ENCODE data around the gene ATP1B3.
"Not testable (repeated sequence)": the region's sequence is repeated elsewhere in the genome, so short reads cannot be mapped to it uniquely, and the experiment has no call there.

Gene ATP1B3

GRCh38 chr3:141876381-141876890 lies at the start of gene ATP1B3:
ATP1B3 (plus strand) TSS chr3:141876643; CDS start chr3:141876802, 159 bp downstream.
- peak; percentile 67 for DNase-seq (ENCODE audit: low read depth)

GRCh38 chr3:141828487-141828886 lies 48.0 kb upstream of the ATP1B3 start:
- no peak for DNase-seq (ENCODE audit: low read depth)

- no peak for DNase-seq (ENCODE audit: low read depth)
Observed at GRCh38 chr3:141828890-141829289, 47.6 kb upstream of the ATP1B3 start.

DNA sequence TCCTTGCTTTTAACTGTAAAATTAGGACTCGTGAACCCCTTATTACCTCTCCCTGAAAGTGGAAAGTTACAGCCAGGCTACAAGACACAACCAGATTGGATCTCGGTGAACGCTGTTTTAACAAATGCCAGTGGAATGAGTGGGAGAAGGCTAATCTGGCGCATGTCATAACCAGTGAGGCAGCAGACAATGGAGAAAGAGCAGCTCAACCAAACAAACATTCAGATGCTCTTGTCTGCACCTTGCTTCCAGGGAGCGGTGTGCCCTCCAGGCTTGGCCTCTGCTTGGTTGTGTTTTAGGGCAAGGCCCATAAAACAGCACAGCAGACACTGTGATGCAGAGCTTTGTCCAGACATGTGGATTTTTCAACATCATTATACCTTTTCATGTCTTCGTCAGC lies 45.9 kb upstream of the ATP1B3 start:
- DNase-seq (ENCODE audit: low read depth): no peak

- DNase-seq (ENCODE audit: low read depth): no peak
Observed at GRCh38 chr3:141834292-141834691, 42.2 kb upstream of the ATP1B3 start.

DNA sequence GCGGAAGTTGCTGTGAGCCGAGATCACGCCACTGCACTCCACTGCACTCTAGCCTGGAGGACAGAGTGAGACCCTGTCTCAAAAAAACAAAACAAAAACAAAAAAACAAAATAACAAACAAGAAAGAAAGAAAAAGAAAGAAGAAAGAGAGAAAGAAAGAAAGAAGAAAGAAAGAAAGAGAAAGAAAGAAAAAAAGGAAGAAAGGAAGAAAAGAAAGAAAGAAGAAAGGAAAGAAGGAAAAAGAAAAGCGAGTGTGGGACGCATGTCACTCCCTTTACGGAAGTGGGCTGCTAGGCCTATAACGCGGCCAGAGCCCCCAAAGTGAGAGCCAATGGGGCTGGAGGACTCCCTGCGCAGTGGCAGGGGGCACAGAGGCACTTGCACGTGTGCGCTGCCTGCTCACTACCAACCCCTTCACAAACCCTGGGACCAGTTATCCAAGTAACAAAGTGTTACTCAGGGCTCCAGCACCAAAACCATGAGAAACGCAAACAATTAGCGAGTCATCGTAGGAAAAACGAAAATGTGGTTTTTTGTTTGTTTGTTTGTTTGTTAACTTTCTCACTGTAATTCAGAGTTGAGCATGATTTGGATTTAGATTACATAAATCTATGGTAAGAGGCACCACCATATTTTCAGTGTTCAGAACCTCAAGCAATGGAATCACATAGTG lies 40.8 kb upstream of the ATP1B3 start:
- DNase-seq (ENCODE audit: low read depth): no peak

DNA sequence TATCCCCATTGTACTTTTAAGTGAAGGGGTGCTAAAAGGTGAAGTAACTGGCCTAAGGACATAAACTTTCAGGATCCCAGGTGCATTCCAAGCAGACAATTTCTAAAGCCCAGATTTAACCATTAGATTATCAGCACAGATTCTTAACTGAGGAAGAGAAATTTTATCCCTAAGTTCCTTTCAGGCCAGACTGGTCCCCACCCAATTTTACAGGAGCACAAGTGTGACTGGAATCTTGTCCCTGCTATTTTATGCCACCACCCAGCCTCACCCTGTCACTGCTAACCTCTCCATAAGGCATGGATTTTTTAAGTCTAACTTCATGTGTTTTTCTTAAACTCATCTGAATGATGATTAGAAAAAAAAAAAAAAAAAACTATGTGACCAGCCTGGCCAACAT lies 37.1 kb upstream of the ATP1B3 start:
- no peak for DNase-seq (ENCODE audit: low read depth)

- no peak for DNase-seq (ENCODE audit: low read depth)
Observed at GRCh38 chr3:141840737-141841544, 35.5 kb upstream of the ATP1B3 start.

DNA sequence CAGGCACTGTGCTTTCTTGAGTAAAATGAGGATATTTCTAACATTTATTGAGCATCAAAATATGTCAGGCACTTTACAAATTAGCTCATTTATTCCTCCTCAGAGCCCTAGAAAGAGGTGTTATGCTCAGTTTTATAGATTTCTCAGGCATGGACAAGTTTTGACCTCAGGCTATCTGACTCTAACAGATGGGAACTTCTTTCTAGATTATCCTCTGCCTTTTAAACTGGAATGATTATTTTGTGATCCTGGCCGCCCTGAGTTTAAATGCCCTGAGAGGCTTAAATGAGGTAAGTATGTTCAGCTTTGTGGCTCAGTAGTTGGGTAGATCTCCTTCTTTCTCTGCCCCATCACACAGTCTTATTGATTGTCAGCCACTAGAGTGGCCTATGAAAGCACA lies 32.3 kb upstream of the ATP1B3 start:
- DNase-seq (ENCODE audit: low read depth): no peak

DNA sequence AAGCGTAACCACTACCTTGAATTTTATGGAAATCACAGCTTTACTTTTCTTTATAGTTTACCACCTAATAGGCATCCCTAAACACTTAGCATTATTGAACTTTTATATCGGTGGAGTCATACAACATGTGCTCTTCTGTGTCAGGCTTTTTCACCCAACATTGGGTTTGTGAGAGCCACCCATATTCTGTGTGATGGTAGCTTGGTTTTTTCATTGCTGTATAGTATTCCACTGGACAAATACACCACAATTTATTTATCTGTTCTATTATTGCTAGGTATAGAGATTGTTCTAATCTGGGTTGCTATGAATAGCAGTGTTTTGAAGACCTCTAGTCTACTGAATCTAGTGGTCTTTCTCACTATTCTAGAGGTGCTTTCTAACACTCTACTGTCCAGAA lies 31.6 kb upstream of the ATP1B3 start:
- DNase-seq (ENCODE audit: low read depth): no peak

DNA sequence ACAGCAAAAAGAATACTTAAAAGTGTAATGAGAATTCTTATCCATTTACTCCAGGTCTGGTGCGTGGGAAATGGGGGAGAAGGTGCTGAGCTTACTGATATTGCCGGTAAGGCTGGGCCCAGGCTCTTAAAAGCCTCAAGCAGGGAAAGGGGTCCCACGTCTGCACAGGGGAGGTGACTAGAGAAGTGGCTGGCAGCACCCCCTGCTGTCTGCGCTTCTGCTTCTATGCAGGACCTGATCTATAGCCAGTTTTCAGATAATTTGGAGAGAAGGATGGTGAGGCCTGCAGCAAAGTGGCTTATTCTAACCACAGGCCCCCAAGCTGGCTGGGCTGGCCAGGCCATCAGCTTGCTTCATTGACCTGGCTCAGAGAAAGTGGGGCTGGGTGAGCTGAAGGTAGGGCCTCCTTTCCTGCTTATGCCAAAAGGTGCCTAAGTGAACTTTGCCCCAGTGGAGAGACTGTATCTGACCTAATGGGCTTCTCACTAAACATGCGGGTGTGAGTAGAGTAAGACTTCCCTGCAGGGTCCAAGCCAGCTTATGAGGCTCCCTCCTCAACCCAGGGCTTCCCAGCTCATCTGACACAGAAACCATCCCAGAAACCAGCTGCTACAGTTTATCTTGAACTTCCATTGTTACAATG lies 30.9 kb upstream of the ATP1B3 start:
- no peak for DNase-seq (ENCODE audit: low read depth)

GRCh38 chr3:141846050-141846433 lies 30.4 kb upstream of the ATP1B3 start:
- no peak for DNase-seq (ENCODE audit: low read depth)

DNA sequence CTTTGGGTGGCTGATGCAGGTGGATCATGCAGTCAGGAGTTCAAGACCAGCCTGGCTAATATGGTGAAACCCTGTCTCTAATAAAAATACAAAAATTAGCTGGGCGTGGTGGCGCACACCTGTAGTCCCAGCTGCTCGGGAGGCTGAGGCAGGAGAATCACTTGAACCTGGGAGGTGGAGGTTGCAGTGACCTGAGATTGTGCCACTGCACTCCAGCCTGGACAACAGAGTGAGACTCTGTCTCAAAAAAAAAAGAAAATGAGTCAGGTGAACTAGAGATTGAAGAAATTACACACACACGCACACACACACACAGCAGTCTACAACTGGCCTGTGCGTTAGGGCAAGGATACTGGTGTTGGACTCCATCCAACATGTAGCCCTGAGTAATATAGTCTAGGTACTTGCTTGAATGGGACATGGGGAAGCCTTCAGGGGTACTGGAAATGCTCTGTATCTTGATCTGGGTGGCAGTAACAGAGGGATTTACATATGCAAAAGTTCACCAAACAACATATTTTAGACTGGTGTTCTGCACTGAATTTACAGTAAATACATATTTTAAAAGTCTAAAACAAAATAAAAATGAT lies 28.2 kb upstream of the ATP1B3 start:
- DNase-seq (ENCODE audit: low read depth): not testable (repeated sequence)

DNA sequence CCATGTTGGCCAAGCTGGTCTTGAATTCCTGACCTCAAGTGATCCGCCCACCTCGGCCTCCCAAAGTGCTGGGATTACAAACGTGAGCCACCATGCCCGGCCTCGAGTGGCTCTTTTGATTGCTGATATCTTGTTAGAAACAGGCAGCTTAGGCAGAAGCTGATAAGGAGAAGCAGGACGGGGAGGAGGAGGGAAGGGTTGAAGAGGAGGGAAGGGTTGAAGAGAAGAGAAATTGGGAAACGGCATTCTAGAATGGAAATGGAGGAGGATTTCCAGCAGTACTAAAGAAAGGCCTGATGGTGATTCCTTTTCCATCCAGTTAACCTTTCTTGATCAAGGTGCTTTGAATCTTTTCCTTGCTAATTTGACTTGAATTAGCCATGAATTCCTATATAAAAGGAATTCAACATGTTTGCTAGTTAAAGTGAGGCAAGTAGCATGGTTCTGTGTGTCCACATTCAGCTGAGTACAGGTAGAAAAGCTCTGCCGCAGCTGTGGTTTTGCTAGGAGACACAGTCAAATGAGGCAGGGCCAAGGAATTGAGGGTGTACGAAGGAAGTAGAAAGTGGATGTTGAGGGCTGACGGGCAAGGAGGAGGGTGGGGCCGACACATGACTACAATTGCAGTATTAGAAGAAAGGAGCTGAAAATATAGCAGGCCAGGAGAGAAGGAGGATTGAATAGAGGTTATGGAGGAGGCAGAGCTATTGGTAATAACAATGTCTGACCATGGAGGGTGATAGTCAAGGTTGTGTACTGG lies 27.2 kb upstream of the ATP1B3 start:
- no peak for DNase-seq (ENCODE audit: low read depth)

GRCh38 chr3:141851411-141851810 lies 25.0 kb upstream of the ATP1B3 start:
- no peak for DNase-seq (ENCODE audit: low read depth)

DNA sequence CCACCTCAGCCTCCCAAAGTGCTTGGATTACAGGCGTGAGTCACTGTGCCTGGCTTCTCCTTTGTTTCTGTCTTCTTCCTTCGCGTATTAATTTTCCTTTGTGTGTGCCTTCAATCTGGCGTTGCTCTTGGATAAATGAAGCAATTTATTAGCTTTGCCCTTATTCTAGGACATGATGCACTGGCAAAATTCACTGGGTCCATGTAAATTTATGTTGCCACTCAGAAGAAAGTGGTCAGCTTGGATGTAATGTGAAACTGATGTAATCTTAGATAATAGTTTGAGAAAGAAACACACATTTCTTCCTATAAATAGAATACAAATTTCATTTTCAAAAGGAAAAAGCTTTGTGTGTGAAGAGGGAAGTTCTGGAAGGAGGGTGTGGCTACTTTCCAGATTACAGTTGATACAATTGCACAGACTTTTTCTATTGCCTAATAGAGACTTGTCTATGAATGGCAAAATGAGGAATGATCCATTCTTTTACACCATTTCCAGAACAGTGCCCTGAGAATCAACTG lies 23.3 kb upstream of the ATP1B3 start:
- no peak for DNase-seq (ENCODE audit: low read depth)

- DNase-seq (ENCODE audit: low read depth): no peak
Observed at GRCh38 chr3:141853629-141854168, 22.7 kb upstream of the ATP1B3 start.

DNA sequence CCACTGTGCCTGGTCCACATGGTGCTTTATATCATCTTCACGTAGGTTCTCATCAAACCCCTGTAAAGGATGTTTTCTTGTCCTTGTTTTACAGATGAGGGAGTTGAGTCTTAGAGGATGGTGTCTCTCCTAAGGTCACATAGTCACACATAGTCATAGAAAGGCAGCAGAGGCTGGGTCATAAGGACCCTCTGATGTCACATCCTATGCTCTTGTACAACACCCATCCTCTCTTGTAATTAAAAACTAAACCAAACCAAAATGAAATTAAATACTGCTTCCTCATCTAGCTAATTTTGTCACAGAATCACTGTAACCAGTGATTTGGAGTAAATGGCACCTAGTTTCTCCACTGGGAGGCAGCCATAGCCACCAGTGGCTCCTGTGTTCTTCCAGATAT lies 21.8 kb upstream of the ATP1B3 start:
- DNase-seq (ENCODE audit: low read depth): no peak

- DNase-seq (ENCODE audit: low read depth): no peak
Observed at GRCh38 chr3:141858312-141858711, 18.1 kb upstream of the ATP1B3 start.

GRCh38 chr3:141859651-141860050 lies 16.8 kb upstream of the ATP1B3 start:
- no peak for DNase-seq (ENCODE audit: low read depth)

- no peak for DNase-seq (ENCODE audit: low read depth)
Observed at GRCh38 chr3:141860086-141860669, 16.3 kb upstream of the ATP1B3 start.

All from stimulated activated CD8-positive, alpha-beta memory T cell treated with anti-CD3 and anti-CD28 coated beads, Interleukin-15, amount 100 ng/mL, for 24 hours (primary cell).